Mesenchymal stem cell (in vitro differentiated cells and primary cell): ENCODE results near the gene USH2A.
A peak's percentile ranks its signal among the peaks of the same experiment; 100 is the strongest.

Source experiments
- DNase-seq: peaks from one replicate; pipeline ENCODE4 v3.0.0-alpha.2; 2013
- H2AFZ ChIP-seq: one replicate; pipeline ENCODE4 v1.6.1; 2013; ENCODE audit warnings: low read depth, mild to moderate bottlenecking, control low read depth, inconsistent platforms, low read length, moderate library complexity
- H2AK5ac ChIP-seq: 2 replicates; pipeline ENCODE4 v1.6.1; 2013; ENCODE audit warnings: low read length, moderate library complexity, mild to moderate bottlenecking, inconsistent platforms; ENCODE audit not compliant: severe bottlenecking
- H2BK120ac ChIP-seq: one replicate; pipeline ENCODE4 v1.6.1; 2013; ENCODE audit warnings: low read depth, mild to moderate bottlenecking, inconsistent platforms, low read length, moderate library complexity
- H2BK12ac ChIP-seq, 2 experiments: one replicate each; pipeline ENCODE4 v1.6.1; 2013; ENCODE audit warnings: inconsistent platforms in 2 of 2, low read length in 2 of 2, mild to moderate bottlenecking in 2 of 2, moderate library complexity in 2 of 2, control low read depth in 1 of 2
- H2BK15ac ChIP-seq: one replicate; pipeline ENCODE4 v1.6.1; 2013; ENCODE audit warnings: mild to moderate bottlenecking, low read depth, inconsistent platforms; ENCODE audit not compliant: poor library complexity, severe bottlenecking
- H2BK5ac ChIP-seq: 2 replicates; pipeline ENCODE4 v1.6.1; 2013; ENCODE audit warnings: low read depth, mild to moderate bottlenecking, low read length, control low read depth, inconsistent platforms; ENCODE audit not compliant: poor library complexity, severe bottlenecking
- H3K14ac ChIP-seq, 2 experiments: one replicate each; pipeline ENCODE4 v1.6.1; 2013; ENCODE audit warnings: inconsistent platforms in 2 of 2, low read length in 2 of 2, control low read depth in 1 of 2, mild to moderate bottlenecking in 1 of 2, moderate library complexity in 1 of 2
- H3K18ac ChIP-seq, 2 experiments: one replicate each; pipeline ENCODE4 v1.6.1; 2013; ENCODE audit warnings: inconsistent platforms in 2 of 2, low read length in 2 of 2, control low read depth in 1 of 2, low read depth in 1 of 2, mild to moderate bottlenecking in 1 of 2
- H3K23ac ChIP-seq, 2 experiments: one replicate each; pipeline ENCODE4 v1.6.1; 2013; ENCODE audit warnings: inconsistent platforms in 2 of 2, low read length in 2 of 2, mild to moderate bottlenecking in 2 of 2, moderate library complexity in 2 of 2, control low read depth in 1 of 2
- H3K27ac ChIP-seq: 2 replicates; pipeline ENCODE4 v1.5.1; 2013; ENCODE audit warnings: mild to moderate bottlenecking, moderate library complexity, low read length, control low read depth, inconsistent platforms; ENCODE audit not compliant: poor library complexity, severe bottlenecking
- H3K27me3 ChIP-seq, 2 experiments: 2 replicates each; pipeline versions ENCODE4 v1.6.1 to v1.7.0; 2013; ENCODE audit warnings: low read length in 2 of 2, mild to moderate bottlenecking in 2 of 2, moderate library complexity in 2 of 2, control low read depth in 1 of 2, inconsistent platforms in 1 of 2; ENCODE audit not compliant: control insufficient read depth in 1 of 2, insufficient read depth in 1 of 2
- H3K36me3 ChIP-seq, 2 experiments: 2 replicates each; pipeline versions ENCODE4 v1.6.1 to v1.7.0; 2013; ENCODE audit warnings: low read length in 2 of 2, control low read depth in 1 of 2, inconsistent platforms in 1 of 2, low read depth in 1 of 2, mild to moderate bottlenecking in 1 of 2; ENCODE audit not compliant: insufficient read depth in 2 of 2, control insufficient read depth in 1 of 2
- H3K4ac ChIP-seq, 2 experiments: one replicate each; pipeline ENCODE4 v1.6.1; 2013; ENCODE audit warnings: inconsistent platforms in 2 of 2, low read length in 2 of 2, mild to moderate bottlenecking in 2 of 2, moderate library complexity in 2 of 2, control low read depth in 1 of 2, low read depth in 1 of 2
- H3K4me1 ChIP-seq: 2 replicates; pipeline ENCODE4 v1.6.1; 2013; ENCODE audit warnings: low read depth, low read length, control low read depth; ENCODE audit not compliant: control insufficient read depth, insufficient read depth
- H3K4me2 ChIP-seq: 2 replicates; pipeline ENCODE4 v1.6.1; 2013; ENCODE audit warnings: low read length, mild to moderate bottlenecking, inconsistent platforms; ENCODE audit not compliant: poor library complexity, severe bottlenecking
- H3K4me3 ChIP-seq, 2 experiments: 2 replicates each; pipeline versions ENCODE4 v1.5.1 to v1.7.0; 2013; ENCODE audit warnings: low read length in 2 of 2, mild to moderate bottlenecking in 2 of 2, control low read depth in 1 of 2, low read depth in 1 of 2; ENCODE audit not compliant: insufficient read depth in 1 of 2
- H3K79me1 ChIP-seq: replicated peaks from 2 replicates; pipeline ENCODE4 v1.6.1; 2013; ENCODE audit warnings: mild to moderate bottlenecking, control low read depth, low read length, inconsistent platforms; ENCODE audit not compliant: poor library complexity, severe bottlenecking
- H3K9ac ChIP-seq: 2 replicates; pipeline ENCODE4 v1.7.0; 2013; ENCODE audit warnings: mild to moderate bottlenecking, low read length, moderate library complexity
- H3K9me3 ChIP-seq: 2 replicates; pipeline ENCODE4 v1.7.0; 2013; ENCODE audit warnings: mild to moderate bottlenecking, low read length; ENCODE audit not compliant: control insufficient read depth
- H4K8ac ChIP-seq: one replicate; pipeline ENCODE4 v1.6.1; 2013; ENCODE audit warnings: inconsistent platforms, mild to moderate bottlenecking, low read length, moderate library complexity
- H4K91ac ChIP-seq: one replicate; pipeline ENCODE4 v1.6.1; 2013; ENCODE audit warnings: mild to moderate bottlenecking, low read length, inconsistent platforms
- WGBS: methylation state at CpG from one replicate; pipeline ENCODE4 v1.1.7; 2013; ENCODE audit warnings: mixed read lengths; 5-methylcytosine and 5-hydroxymethylcytosine counted together

Gene USH2A

GRCh38 chr1:215890438-215890837 is 532.8 kb downstream of the USH2A start:
- no peak overlapping the region for H3K27ac ChIP-seq
- no peak overlapping the region for H4K8ac ChIP-seq
- no peak overlapping the region for H2BK15ac ChIP-seq
- no peak overlapping the region for H3K4me2 ChIP-seq
- H3K27me3 ChIP-seq: no peaks in the 10 kb centered on the region
- DNase-seq: no peak
- H3K36me3 ChIP-seq: no peaks in the 10 kb centered on the region
- H2AFZ ChIP-seq: no peak overlapping the region
- H3K9ac ChIP-seq: peak overlapping the region; percentile 23
- H3K14ac ChIP-seq: no peak overlapping the region
- no peak overlapping the region for H2BK120ac ChIP-seq
- H3K79me1 ChIP-seq: no peaks in the 10 kb centered on the region
- H2BK12ac ChIP-seq: no peak overlapping the region
- H2BK5ac ChIP-seq: no peak overlapping the region
- no peaks in the 10 kb centered on the region for H3K4me1 ChIP-seq
- H3K18ac ChIP-seq: no peak overlapping the region
- peak overlapping the region in 1 of 2 experiments; percentile 64 for H3K4me3 ChIP-seq
- H3K4ac ChIP-seq: no peak overlapping the region
- no peak overlapping the region for H2AK5ac ChIP-seq
- WGBS: 100% methylated on average over 1 of the region's 3 CpGs
- H3K9me3 ChIP-seq: no peaks in the 10 kb centered on the region
- no peak overlapping the region for H4K91ac ChIP-seq
- H3K23ac ChIP-seq: no peak overlapping the region

GRCh38 chr1:215889871-215890270 is 533.4 kb downstream of the USH2A start:
- no peaks in the 10 kb centered on the region for H3K79me1 ChIP-seq
- no peak overlapping the region for H2AK5ac ChIP-seq
- H4K91ac ChIP-seq: no peak overlapping the region
- H2BK5ac ChIP-seq: no peak overlapping the region
- H3K9ac ChIP-seq: no peak overlapping the region
- 65% methylated on average over 3 of the region's 3 CpGs for WGBS
- H3K23ac ChIP-seq: no peak overlapping the region
- H3K27ac ChIP-seq: no peak overlapping the region
- no peak for DNase-seq
- H3K36me3 ChIP-seq: no peaks in the 10 kb centered on the region
- no peaks in the 10 kb centered on the region for H3K27me3 ChIP-seq
- H2AFZ ChIP-seq: no peak overlapping the region
- no peak overlapping the region for H3K4ac ChIP-seq
- no peak overlapping the region for H3K14ac ChIP-seq
- H3K9me3 ChIP-seq: no peaks in the 10 kb centered on the region
- no peak overlapping the region for H2BK15ac ChIP-seq
- H4K8ac ChIP-seq: no peak overlapping the region
- no peak overlapping the region for H3K18ac ChIP-seq
- no peaks in the 10 kb centered on the region for H3K4me1 ChIP-seq
- H2BK12ac ChIP-seq: no peak overlapping the region
- no peak overlapping the region for H3K4me3 ChIP-seq
- H3K4me2 ChIP-seq: no peak overlapping the region
- H2BK120ac ChIP-seq: no peak overlapping the region

DNA sequence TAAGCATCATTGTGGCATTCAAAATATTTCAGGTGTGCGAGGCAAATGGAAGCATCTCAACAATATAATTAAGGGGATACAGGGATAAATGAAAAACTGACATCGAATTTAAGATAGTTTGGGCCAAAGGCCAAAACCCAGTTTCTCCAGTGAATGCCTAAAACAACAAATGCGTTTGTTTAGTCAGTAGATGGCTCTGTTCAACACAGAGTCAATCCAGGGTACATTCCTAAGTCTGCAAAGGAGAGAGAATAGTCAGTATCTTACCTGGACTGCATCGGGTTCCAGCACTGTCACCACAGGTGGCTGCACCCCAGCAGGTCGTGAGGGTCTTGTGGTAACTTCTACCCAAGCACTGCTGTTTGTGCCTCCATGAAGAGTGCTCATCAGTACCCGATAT is 535.1 kb downstream of the USH2A start:
- Histone ChIP-seq H2AK5ac (no peak overlapping the region), H3K14ac (no peak overlapping the region), H2BK120ac (no peak overlapping the region), H3K9ac (no peak overlapping the region), H2BK5ac (no peak overlapping the region), H4K8ac (no peak overlapping the region), H2BK15ac (no peak overlapping the region), H3K18ac (no peak overlapping the region), H3K4me3 (no peak overlapping the region), H3K27ac (no peak overlapping the region), H4K91ac (no peak overlapping the region), H2AFZ (no peak overlapping the region), H3K9me3 (no peaks in the 10 kb centered on the region), H3K4ac (no peak overlapping the region), H3K4me1 (no peaks in the 10 kb centered on the region), H2BK12ac (no peak overlapping the region), H3K23ac (no peak overlapping the region), H3K27me3 (no peaks in the 10 kb centered on the region), H3K79me1 (no peaks in the 10 kb centered on the region), H3K36me3 (no peaks in the 10 kb centered on the region), H3K4me2 (no peak overlapping the region)
- 70% methylated on average over 6 of the region's 6 CpGs for WGBS
- DNase-seq: no peak

DNA sequence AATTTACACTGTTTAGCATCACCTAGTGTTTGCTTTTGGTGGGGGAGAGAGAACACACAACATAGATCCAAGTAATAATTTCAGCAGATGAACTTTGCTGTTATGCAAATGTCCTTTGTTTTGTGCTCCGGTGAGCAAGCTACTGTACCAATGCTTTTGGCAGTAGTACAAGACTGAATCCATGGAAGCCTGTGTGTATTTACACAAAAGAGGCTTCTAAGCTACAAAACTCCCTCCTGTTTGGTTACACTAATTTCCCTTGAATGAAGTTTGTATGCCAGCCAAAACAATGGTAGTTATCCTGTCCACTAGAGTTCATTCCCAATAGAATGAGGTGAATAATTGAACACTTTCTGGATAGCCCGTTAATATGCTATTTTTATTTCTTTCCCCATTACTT is 535.6 kb downstream of the USH2A start:
- H3K27ac ChIP-seq: no peak overlapping the region
- H3K14ac ChIP-seq: no peak overlapping the region
- no peak overlapping the region for H2BK5ac ChIP-seq
- no peaks in the 10 kb centered on the region for H3K9me3 ChIP-seq
- H3K4me1 ChIP-seq: no peaks in the 10 kb centered on the region
- WGBS: 92% methylated on average over 1 of the region's 2 CpGs
- H3K9ac ChIP-seq: no peak overlapping the region
- no peaks in the 10 kb centered on the region for H3K36me3 ChIP-seq
- H3K23ac ChIP-seq: no peak overlapping the region
- no peak overlapping the region for H2BK12ac ChIP-seq
- no peak overlapping the region for H3K4me2 ChIP-seq
- H4K91ac ChIP-seq: no peak overlapping the region
- H3K27me3 ChIP-seq: no peaks in the 10 kb centered on the region
- H4K8ac ChIP-seq: no peak overlapping the region
- no peak for DNase-seq
- H3K4ac ChIP-seq: no peak overlapping the region
- H3K18ac ChIP-seq: no peak overlapping the region
- no peaks in the 10 kb centered on the region for H3K79me1 ChIP-seq
- no peak overlapping the region for H2BK15ac ChIP-seq
- no peak overlapping the region for H3K4me3 ChIP-seq
- no peak overlapping the region for H2BK120ac ChIP-seq
- H2AFZ ChIP-seq: no peak overlapping the region
- H2AK5ac ChIP-seq: no peak overlapping the region
